Karpas-422 (cell line): ENCODE results near the gene SYT4. TPM values are rescaled to one million over a fixed set of nuclear protein-coding genes. Genes with fewer than 3 reads are reported as not detected.

Source experiments
- DNase-seq: peaks from one replicate; pipeline ENCODE4 v3.0.0-alpha.2; 2015
- H2AFZ ChIP-seq: fragments of 200-600 bp; sonication (generic); 2 replicates; pipeline ENCODE4 v1.6.1; 2014; ENCODE audit warnings: antibody characterized with exemption, low read length, mixed read lengths
- H3K27ac ChIP-seq: fragments of 200-600 bp; sonication (generic); 2 replicates; pipeline ENCODE4 v1.5.1; 2014; ENCODE audit warnings: mild to moderate bottlenecking, low read length, moderate library complexity
- H3K27me3 ChIP-seq: fragments of 200-600 bp; sonication (generic); 2 replicates; pipeline ENCODE4 v1.6.1; 2014; ENCODE audit warnings: low read length, mixed read lengths
- H3K36me3 ChIP-seq: fragments of 200-600 bp; sonication (generic); 2 replicates; pipeline ENCODE4 v1.6.1; 2014; ENCODE audit warnings: low read length, mixed read lengths; ENCODE audit not compliant: insufficient read depth
- H3K4me1 ChIP-seq: fragments of 200-600 bp; sonication (generic); 2 replicates; pipeline ENCODE4 v1.6.1; 2014; ENCODE audit warnings: mild to moderate bottlenecking, low read length, mixed read lengths
- H3K4me2 ChIP-seq: fragments of 200-600 bp; sonication (generic); 2 replicates; pipeline ENCODE4 v1.6.1; 2014; ENCODE audit warnings: low read length, low read depth, mild to moderate bottlenecking; ENCODE audit not compliant: poor library complexity, severe bottlenecking
- H3K4me3 ChIP-seq: fragments of 200-600 bp; sonication (generic); 2 replicates; pipeline ENCODE4 v1.5.1; 2014; ENCODE audit warnings: mild to moderate bottlenecking, antibody characterized with exemption, low read length, mixed read lengths
- H3K79me2 ChIP-seq: fragments of 200-600 bp; sonication (generic); 2 replicates; pipeline ENCODE4 v1.6.1; 2014; ENCODE audit warnings: mild to moderate bottlenecking, low read length, mixed read lengths
- H3K9ac ChIP-seq: fragments of 200-600 bp; sonication (generic); 2 replicates; pipeline ENCODE4 v1.6.0; 2014; ENCODE audit warnings: low read length
- H3K9me2 ChIP-seq: fragments of 200-600 bp; sonication (generic), shearing (Covaris generic); replicated peaks from 2 replicates; pipeline ENCODE4 v1.6.0; 2014; ENCODE audit warnings: mild to moderate bottlenecking, low read length, moderate library complexity; ENCODE audit not compliant: insufficient read depth
- H3K9me3 ChIP-seq: fragments of 300-700, 200-600 bp; sonication (generic); 2 replicates; pipeline ENCODE4 v1.6.1; 2014; ENCODE audit warnings: low read length, mixed read lengths
- H4K20me1 ChIP-seq: fragments of 200-600 bp; sonication (generic); 2 replicates; pipeline ENCODE4 v1.6.1; 2014; ENCODE audit warnings: mild to moderate bottlenecking, antibody characterized with exemption, low read length, low read depth; ENCODE audit not compliant: insufficient read depth
- total RNA-seq: library from RNA; depleted of rRNA; stranded (reverse); fragments of >200 nt; shearing (Covaris generic); gene quantifications from 2 replicates; pipeline ENCODE4 v1.2.3, GENCODE V29; 2014; ENCODE audit warnings: low replicate concordance

The SYT4 gene
- total RNA-seq, 1 experiment from 2014 or later: not detected

GRCh38 chr18:43248610-43249249 lies 28.6 kb downstream of the SYT4 start:
- Histone ChIP-seq H3K27ac (no peak overlapping the region), H3K4me2 (no peak overlapping the region), H3K36me3 (no peaks in the 10 kb centered on the region), H2AFZ (no peak overlapping the region), H3K9me3 (peaks cover 18% of the 10 kb centered on the region), H3K27me3 (no peaks in the 10 kb centered on the region), H3K9ac (no peak overlapping the region), H3K4me1 (no peaks in the 10 kb centered on the region), H3K9me2 (no peaks in the 10 kb centered on the region), H3K79me2 (no peaks in the 10 kb centered on the region), H4K20me1 (no peaks in the 10 kb centered on the region), H3K4me3 (no peak overlapping the region)
- DNase-seq: no peak

GRCh38 chr18:43247944-43248343 lies 29.3 kb downstream of the SYT4 start:
- Histone ChIP-seq H3K9me2 (no peaks in the 10 kb centered on the region), H4K20me1 (no peaks in the 10 kb centered on the region), H3K79me2 (no peaks in the 10 kb centered on the region), H3K4me1 (no peaks in the 10 kb centered on the region), H3K9me3 (peaks cover 18% of the 10 kb centered on the region), H3K9ac (no peak overlapping the region), H3K27me3 (no peaks in the 10 kb centered on the region), H3K27ac (no peak overlapping the region), H3K4me3 (no peak overlapping the region), H3K4me2 (no peak overlapping the region), H2AFZ (no peak overlapping the region), H3K36me3 (no peaks in the 10 kb centered on the region)
- no peak for DNase-seq

GRCh38 chr18:43238429-43238828 lies 38.9 kb downstream of the SYT4 start:
- Histone ChIP-seq H3K9ac (no peak overlapping the region), H3K27me3 (no peaks in the 10 kb centered on the region), H3K9me3 (peaks cover 9% of the 10 kb centered on the region), H3K4me1 (no peaks in the 10 kb centered on the region), H4K20me1 (no peaks in the 10 kb centered on the region), H3K9me2 (no peaks in the 10 kb centered on the region), H3K27ac (no peak overlapping the region), H3K79me2 (no peaks in the 10 kb centered on the region), H3K4me2 (no peak overlapping the region), H3K36me3 (no peaks in the 10 kb centered on the region), H2AFZ (no peak overlapping the region), H3K4me3 (no peak overlapping the region)
- no peak for DNase-seq

- Histone ChIP-seq H3K79me2 (no peaks in the 10 kb centered on the region), H3K36me3 (no peaks in the 10 kb centered on the region), H3K9me3 (peaks cover 12% of the 10 kb centered on the region), H3K9me2 (no peaks in the 10 kb centered on the region), H2AFZ (no peak overlapping the region), H3K4me2 (no peak overlapping the region), H3K4me1 (no peaks in the 10 kb centered on the region), H4K20me1 (no peaks in the 10 kb centered on the region), H3K4me3 (no peak overlapping the region), H3K27me3 (no peaks in the 10 kb centered on the region), H3K9ac (no peak overlapping the region), H3K27ac (no peak overlapping the region)
- DNase-seq: no peak
Measured at GRCh38 chr18:43236921-43237320, 40.4 kb downstream of the SYT4 start.

- Histone ChIP-seq H3K4me3 (no peak overlapping the region), H3K9me2 (no peaks in the 10 kb centered on the region), H3K79me2 (no peaks in the 10 kb centered on the region), H3K4me2 (no peak overlapping the region), H3K9me3 (peaks cover 12% of the 10 kb centered on the region), H3K36me3 (no peaks in the 10 kb centered on the region), H3K4me1 (no peaks in the 10 kb centered on the region), H4K20me1 (no peaks in the 10 kb centered on the region), H2AFZ (no peak overlapping the region), H3K9ac (no peak overlapping the region), H3K27ac (no peak overlapping the region), H3K27me3 (no peaks in the 10 kb centered on the region)
- DNase-seq: no peak
Measured at GRCh38 chr18:43234889-43235288, 42.4 kb downstream of the SYT4 start.

GRCh38 chr18:43222501-43222900 lies 54.8 kb downstream of the SYT4 start:
- Histone ChIP-seq H3K9me2 (no peaks in the 10 kb centered on the region), H3K36me3 (no peaks in the 10 kb centered on the region), H3K9ac (no peak overlapping the region), H3K4me2 (no peak overlapping the region), H3K79me2 (no peaks in the 10 kb centered on the region), H3K4me1 (no peaks in the 10 kb centered on the region), H3K27me3 (no peaks in the 10 kb centered on the region), H3K4me3 (no peak overlapping the region), H3K27ac (no peak overlapping the region), H2AFZ (no peak overlapping the region), H4K20me1 (no peaks in the 10 kb centered on the region), H3K9me3 (peaks cover 6% of the 10 kb centered on the region)
- no peak for DNase-seq

- Histone ChIP-seq H3K9me3 (peaks cover 6% of the 10 kb centered on the region), H3K27me3 (no peaks in the 10 kb centered on the region), H3K27ac (no peak overlapping the region), H3K36me3 (no peaks in the 10 kb centered on the region), H4K20me1 (no peaks in the 10 kb centered on the region), H3K4me2 (no peak overlapping the region), H3K4me3 (no peak overlapping the region), H3K4me1 (no peaks in the 10 kb centered on the region), H2AFZ (no peak overlapping the region), H3K79me2 (no peaks in the 10 kb centered on the region), H3K9me2 (no peaks in the 10 kb centered on the region), H3K9ac (no peak overlapping the region)
- DNase-seq: no peak
Measured at GRCh38 chr18:43220691-43221090, 56.6 kb downstream of the SYT4 start.
